CD4-positive, alpha-beta T cell treated with Interleukin-17A for 4 hours (primary cell): Measurements from ENCODE around the gene CLIC3.

Source experiments
- DNase-seq: peaks from one replicate; pipeline ENCODE4 v3.0.0-alpha.2; 2020; ENCODE audit warnings: mixed read lengths

Gene CLIC3

DNA sequence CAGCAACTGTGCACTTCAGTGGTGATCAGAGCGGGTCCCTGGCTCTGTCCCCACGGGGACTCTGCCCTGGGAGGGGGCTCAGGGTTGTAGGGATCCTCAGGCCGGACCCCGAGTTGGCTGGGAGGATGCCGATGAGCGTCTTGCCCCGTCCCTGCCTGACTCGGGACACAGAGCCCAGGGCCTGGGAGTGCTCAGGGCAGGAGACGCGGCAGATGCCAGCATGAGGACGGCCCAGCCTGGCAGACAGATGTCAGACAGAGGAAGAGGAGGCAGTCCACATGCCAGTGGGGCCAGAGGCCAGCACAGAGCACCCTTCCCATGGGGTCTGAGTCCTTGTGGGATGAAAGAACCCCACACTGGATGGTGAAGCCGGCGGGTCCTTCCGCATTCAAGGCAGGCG, 33.0 kb downstream of the CLIC3 start:
- no peak for DNase-seq

- DNase-seq, result no peak
Measured at GRCh38 chr9:136962701-136963248, 33.6 kb downstream of the CLIC3 start.

GRCh38 chr9:136962163-136962562, 34.2 kb downstream of the CLIC3 start:
- no peak for DNase-seq

- DNase-seq, result no peak
Measured at GRCh38 chr9:136961279-136962065, 34.9 kb downstream of the CLIC3 start.

- no peak for DNase-seq
Measured at GRCh38 chr9:136960938-136961275, 35.5 kb downstream of the CLIC3 start.

DNA sequence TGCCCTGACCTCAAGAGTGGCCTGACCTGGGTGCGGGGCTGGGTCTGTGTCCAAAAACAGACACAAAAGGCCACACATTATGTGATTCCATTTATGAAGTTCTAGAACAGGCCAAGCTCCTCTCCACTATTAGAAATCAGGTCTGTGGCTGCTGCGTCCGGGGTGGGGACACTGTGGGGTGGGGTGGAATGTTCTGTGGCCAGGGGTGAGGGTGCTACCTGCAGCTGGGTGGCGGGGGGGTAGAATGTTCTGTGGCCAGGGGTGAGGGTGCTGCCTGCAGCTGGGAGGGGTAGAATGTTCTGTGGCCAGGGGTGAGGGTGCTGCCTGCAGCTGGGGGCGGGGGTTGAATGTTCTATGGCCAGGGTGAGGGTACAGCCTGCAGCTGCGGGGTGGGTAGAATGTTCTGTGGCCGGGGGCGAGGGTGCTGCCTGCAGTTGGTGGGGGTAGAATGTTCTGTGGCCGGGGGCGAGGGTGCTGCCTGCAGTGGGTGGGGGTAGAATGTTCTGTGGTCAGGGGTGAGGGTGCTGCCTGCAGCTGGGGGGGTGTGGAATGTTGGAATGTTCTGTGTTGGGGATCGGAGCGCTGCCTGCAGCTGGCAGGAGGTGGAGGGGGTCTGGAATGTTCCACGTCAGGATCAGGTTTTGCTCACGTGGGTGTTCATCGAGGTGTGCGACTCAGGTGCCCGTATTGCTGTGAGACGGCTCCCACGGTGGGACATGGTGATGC, 36.0 kb downstream of the CLIC3 start:
- peak; percentile 34 for DNase-seq

DNA sequence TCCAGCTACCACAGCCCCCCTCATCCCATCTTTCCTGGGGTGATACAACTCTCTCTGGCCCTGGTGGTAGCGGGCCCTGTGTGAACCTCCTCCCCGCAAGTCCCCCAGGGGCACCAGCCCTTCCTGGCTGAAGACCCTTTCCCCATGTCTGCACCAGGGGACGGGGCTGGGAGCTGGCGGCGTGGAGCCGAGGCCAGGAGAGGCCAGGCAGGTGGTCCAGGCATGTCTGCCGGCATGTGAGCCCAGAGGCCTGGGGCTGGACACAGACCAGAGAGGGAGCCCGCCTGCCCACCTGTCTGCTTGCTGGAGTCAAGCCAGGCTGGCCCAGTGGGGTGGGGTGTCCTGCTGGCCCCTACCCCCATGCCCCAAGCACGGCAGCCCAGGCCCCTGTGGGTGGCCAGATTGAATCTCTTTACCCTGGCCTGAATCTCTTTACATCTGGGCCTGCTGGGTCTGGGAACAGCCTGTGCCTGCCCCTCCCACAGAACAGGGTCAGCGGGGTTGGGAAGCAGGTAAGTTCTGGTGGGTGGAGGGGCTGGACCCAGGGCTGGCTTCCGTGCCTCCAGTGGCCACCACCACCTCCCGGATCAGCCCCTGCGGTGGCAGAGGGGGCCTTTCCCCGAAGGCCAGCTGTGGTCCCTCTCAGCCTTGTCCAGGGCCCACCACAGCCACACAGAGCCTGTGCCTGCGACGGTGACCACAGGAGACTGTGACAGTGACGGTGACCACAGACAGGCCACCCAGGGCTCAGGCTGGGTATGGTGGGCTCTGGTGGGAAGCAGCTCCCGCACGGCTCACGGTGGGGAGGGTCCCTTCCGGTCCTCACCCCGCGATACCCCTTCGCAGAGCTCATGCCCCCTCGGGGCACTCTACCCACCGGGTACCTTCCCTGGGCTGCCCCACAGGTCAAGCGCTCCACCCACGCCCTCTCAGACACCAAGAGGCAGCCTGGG, 37.2 kb downstream of the CLIC3 start:
- no peak for DNase-seq

- DNase-seq, result no peak
Measured at GRCh38 chr9:136958473-136958872, 37.9 kb downstream of the CLIC3 start.

DNA sequence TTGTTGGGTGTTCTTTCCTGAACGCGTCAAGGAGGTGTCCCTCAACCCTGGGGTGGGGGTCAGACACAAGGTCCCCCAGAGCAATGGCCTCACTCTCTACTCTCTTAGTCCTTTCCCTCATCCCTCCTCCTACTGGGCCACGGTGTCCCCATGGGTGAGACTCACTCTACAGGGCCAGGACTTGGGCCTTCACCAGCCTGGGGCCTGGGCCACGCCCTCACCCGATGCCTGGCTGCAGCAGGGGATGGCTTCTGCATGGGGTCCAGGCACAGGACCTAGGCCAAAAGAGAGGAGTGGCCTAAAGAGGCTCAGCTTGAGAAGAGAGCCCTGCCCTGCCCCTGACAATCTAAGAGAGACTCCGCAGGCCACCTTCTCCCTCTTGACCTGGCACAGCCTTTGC, 38.5 kb downstream of the CLIC3 start:
- no peak for DNase-seq

DNA sequence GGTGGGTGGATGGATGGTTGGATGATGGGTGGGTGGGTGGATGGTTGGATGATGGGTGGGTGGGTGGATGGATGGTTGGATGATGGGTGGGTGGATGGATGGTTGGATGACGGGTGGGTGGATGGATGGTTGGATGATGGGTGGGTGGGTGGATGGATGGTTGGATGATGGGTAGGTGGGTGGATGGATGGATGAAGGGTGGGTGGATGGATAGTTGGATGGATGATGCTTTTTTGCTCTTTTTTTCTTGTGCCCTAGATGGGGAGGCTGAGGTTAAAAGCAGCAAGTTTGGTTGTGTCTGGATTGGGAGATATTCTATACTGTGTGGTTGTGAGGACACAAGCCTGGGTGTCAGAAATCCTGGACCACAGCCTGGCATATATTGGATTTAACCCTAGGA, 38.9 kb downstream of the CLIC3 start:
- DNase-seq, result no peak

DNA sequence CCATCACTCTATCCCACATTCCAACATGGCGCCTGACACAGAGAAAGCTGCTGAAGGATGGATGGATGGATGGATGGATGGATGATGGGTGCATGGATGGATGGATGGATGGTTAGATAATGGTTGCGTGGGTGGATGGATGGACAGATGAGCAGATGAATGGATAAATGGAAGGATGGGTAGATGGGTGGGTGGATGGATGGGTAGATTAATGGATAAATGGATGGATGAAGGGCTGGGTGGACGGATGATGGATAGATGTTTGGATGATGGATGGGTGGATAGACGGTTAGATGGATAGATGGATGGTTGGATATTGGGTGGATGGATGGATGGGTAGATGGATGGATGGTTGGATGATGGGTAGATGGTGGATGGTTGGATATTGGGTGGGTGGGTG, 39.8 kb downstream of the CLIC3 start:
- no peak for DNase-seq

- DNase-seq, result no peak
Measured at GRCh38 chr9:136955943-136956335, 40.4 kb downstream of the CLIC3 start.

- DNase-seq, result no peak
Measured at GRCh38 chr9:136955202-136955942, 41.0 kb downstream of the CLIC3 start.

DNA sequence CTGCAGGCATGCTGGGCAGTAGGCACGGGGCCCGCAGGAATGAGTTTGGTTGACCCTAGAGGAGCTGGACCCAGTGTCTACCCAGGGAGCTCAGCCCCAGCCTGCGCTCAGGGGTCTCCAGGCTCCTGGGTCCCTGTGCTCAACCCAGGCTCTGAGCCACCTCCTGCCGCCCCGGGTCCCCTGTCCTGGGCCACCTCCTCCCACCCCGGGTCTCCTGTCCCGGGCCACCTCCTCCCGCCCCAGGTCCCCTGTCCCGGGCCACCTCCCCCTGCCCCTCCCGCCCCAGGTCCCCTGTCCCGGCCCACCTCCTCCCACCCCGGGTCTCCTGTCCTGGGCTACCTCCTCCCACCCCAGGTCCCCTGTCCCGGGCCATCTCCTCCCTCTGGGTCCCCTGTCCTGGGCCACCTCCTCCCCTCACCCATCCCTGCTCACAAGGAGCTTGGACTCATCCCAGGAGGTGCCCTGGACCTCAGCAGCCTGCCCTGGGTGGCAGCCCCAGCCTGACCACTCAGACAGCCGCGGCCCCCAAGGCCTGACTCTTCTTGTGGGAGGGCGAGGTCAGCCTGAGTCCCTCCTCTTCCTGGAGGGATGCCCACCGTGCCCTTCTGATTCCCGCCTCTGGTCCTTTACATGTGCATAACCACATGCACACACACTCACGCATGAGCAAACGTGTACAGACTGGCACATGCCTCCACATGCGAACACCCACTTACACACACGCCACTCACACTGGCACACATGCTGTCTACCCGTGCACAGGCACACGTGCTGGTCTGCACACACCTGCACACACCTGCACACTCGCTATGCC, 41.9 kb downstream of the CLIC3 start:
- DNase-seq, result no peak

GRCh38 chr9:136953771-136954269, 42.5 kb downstream of the CLIC3 start:
- DNase-seq, result no peak

DNA sequence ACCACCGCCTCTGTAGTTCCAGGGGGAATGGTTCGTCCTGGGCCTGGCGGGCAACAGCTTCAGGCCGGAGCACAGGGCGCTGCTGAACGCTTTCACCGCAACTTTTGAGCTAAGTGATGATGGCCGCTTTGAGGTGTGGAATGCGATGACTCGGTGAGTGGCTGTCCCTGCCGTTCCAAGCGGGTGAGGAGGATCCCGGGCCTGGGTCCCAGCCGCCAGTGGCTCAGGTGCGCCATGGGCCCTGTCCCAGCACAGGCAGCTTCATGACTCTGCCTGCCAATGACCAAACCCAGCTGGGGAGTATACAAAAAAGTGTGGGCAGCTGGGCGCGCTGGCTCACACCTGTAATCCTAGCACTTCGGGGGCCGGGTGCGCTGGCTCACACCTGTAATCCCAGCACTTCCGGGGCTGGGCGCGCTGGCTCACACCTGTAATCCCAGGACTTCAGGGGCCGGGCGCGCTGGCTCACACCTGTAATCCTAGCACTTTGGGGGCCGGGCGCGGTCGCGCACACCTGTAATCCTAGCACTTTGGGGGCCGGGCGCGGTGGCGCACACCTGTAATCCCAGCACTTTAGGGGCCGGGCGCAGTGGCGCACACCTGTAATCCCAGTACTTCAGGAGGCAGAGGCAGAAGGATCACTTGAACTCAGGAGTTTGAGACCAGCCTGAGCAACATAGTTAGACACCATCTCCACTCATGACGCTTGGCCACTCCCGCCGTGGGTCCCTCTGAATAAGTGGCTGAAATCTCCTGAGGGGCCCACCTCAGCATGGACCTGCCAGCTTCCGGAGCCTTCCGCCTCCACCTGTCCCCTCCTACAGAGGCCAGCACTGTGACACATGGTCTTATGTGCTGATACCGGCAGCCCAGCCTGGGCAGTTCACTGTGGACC, 43.2 kb downstream of the CLIC3 start:
- no peak for DNase-seq

GRCh38 chr9:136952321-136952850, 44.0 kb downstream of the CLIC3 start:
- no peak for DNase-seq

DNA sequence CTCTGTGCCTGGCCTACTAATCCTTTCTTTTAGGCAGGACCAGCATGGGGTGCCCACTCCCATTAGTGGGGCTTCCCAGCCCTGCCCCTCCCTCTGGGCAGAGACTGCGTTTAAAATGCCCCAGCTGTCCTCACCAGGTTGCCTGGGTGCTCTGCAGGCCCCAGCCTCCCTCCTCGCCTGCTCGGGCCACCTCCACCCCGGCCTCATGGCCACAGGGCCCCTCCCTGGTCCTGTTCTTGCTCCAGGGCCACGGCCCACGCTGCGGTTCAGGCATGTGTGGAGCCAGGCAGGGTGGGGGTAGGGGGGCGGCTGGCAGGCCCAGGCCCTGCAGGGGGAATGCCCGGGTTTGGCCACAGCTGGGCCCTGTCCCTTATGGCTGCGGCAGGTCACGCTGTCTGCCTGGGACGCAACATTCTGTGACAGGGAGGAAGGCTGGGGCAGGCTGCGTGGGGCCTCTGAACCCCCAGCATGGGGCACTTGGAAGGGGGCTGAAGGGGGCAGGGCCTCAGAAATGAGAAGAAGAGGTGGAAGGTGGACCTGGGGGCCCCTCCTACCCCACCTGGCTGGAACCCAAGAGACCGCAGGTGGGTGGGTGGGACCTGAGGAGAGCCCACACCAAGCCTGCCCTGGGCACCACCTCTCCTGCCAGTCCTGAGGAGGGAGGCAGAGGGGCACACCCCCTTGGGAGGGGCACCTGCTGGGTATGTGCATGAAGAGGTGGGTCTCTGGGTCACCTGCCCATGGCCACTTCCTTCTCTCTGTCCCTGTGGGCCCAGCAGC, 44.6 kb downstream of the CLIC3 start, which contains the start of gene LCN12:
TSS of gene LCN12 (plus strand) at position 733 of the 780 bp plus-strand sequence. CDS start 55 bp downstream, outside the sequence.
- no peak for DNase-seq
